NCI-H1092 treated with DMSO at 0.1 percent for 48 hours (cell line): Measurements from ENCODE around the gene OR1Q1.
"Not testable (repeated sequence)": the region's sequence is repeated elsewhere in the genome, so short reads cannot be mapped to it uniquely, and the experiment has no call there.

ENCODE experiments used
- DNase-seq: peaks from one replicate; lab custom pipeline; 2025; lab: John Stamatoyannopoulos, UW

OR1Q1 gene

GRCh38 chr9:122614362-122614761 is at the start of gene OR1Q1:
Gene OR1Q1 (plus strand): TSS chr9:122614738. CDS start chr9:122614738, 0 bp downstream.
- no peak for DNase-seq

GRCh38 chr9:122567901-122568300 is 46.6 kb upstream of the OR1Q1 start:
- DNase-seq, result no peak

DNA sequence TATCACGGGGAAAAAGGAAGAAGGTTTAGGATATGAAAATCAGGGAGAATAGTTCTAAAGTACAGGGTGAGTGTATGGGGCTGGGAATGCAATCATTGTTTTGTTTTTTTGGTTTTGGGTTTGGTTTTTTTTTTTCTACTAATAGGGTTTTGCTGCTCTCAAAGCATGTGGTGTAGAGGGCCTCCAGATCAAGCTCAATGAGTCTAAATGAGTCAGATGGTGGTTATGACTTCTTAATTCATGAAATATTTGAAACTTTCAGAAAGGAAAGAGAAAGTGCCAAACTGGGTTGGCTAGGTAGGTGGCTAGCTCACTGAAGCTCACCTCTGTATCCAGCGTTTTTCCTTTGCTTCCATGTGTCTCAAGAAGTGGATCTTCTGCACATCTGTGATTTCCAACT is 42.1 kb upstream of the OR1Q1 start:
- DNase-seq, result no peak

- DNase-seq, result no peak
Measured at GRCh38 chr9:122579874-122580273, 34.7 kb upstream of the OR1Q1 start.

DNA sequence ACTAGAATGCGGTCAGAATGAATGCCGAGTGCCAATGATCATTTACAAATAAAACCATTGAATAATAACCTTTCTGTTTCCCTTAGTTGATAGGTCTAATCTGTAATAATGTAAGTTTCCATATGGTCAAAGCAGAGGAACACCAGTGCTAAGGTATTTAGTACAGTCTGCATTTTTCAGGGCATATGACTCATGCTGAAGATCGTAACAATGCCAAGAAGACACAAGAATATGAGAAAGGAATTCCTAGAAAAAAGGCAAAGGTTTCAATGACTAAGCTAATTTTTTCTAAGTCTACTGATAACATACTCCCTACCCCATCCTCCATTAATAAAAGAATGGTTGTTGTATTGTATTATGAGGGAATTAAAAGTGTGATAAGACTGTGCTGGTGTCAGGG is 34.2 kb upstream of the OR1Q1 start:
- DNase-seq, result no peak

- not testable (repeated sequence) for DNase-seq
Measured at GRCh38 chr9:122583284-122583683, 31.3 kb upstream of the OR1Q1 start, which contains the start of gene OR1L8. Gene OR1L8 (minus strand): TSS chr9:122583384. CDS start chr9:122568477, 14,907 bp downstream.

DNA sequence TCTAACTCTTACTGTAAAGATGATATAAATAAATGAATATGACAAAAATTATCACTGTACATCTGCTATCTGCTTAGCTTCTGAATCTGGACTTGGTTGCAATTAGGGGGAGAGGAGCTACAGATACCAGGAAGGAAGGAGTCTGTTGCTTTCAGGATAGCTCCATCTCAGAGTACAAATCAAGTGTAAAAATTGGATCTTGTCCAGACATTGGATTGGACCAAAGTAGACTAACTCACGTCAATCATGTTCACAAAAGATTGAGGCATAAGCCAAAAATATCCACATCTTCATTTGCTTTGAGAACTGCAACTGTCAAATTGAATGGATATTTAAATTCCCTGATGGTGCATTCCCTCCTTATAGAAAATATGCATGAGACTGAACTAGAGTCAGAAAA is 8.8 kb upstream of the OR1Q1 start:
- no peak for DNase-seq

DNA sequence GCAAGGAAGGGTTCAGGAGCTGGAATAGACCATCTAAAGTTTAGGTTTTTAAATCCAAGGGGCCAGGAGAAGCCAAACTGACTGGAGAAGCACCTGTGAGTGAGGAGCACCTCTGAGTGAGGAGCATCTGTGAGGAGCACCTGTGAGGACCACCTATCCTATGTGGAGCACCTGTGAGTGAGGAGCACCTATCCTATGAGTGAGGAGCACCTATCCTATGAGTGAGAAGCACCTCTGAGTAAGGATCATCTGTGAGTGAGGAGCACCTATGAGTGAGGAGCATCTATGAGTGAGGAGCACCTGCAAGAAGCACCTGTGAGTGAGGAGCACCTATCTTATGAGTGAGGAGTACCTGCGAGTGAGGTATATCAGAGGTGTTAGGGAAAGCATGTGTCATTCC is 8.0 kb upstream of the OR1Q1 start:
- DNase-seq, result no peak

- no peak for DNase-seq
Measured at GRCh38 chr9:122609804-122610203, 4.7 kb upstream of the OR1Q1 start.

DNA sequence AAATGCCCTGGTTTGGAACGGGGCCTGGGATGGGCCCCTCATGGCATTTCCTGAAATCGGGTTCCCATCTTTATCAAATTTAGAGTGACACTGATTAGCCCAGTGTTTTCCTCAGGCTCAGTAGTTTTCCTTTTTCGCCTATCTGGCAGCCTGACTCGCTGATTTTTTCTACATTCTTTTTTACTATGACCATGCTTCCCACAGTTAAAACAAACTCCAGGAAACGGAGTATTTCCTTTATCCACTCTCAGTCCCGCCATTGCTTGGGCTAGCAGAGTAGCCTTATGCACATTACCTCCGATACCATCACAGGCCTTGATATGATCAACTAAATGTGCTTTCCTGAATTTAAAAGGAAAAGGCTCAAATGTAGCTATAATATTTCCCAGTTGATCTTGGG is 5.5 kb downstream of the OR1Q1 start:
- no peak for DNase-seq

- DNase-seq, result no peak
Measured at GRCh38 chr9:122642226-122642625, 27.7 kb downstream of the OR1Q1 start.

GRCh38 chr9:122656378-122656777 is 41.8 kb downstream of the OR1Q1 start:
- no peak for DNase-seq

DNA sequence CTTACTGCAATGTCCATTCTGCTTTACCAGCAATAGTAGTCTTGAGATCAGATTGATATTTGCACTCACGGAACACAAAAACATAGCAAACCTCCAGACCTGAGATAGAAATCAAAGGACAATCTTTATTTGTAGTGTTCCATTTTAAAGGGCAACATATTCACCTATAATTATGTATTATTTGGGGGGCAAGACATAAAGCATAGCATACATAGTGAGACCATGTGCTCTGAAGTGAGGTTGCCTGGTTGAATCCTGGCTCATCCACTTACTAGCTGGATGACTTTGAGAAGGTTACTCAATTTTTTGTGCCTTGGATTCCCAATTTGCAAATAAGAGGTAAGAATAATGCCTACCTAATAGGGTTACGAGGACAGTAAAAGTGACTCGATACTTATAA is 43.0 kb downstream of the OR1Q1 start, which contains the start of gene OR1B1:
Gene OR1B1 (minus strand): TSS at position 101 of the 400 bp plus-strand sequence.
- DNase-seq, result no peak

GRCh38 chr9:122661416-122661815 is 46.9 kb downstream of the OR1Q1 start, which contains the start of gene OR1L1:
Gene OR1L1 (plus strand): TSS chr9:122661716. CDS start chr9:122661716, 0 bp downstream.
- DNase-seq, result no peak
